AG10803 (cell line): ENCODE data around the gene MYH15.
A peak's percentile ranks its signal among the peaks of the same experiment; 100 is the strongest.

Experiments
- DNase-seq: peaks from one replicate; pipeline ENCODE4 v3.0.0; 2010; ENCODE audit warnings: low read depth
- H3K4me3 ChIP-seq: 2 replicates; pipeline ENCODE4 v1.5.1; 2011; ENCODE audit warnings: mild to moderate bottlenecking, low read length, control low read depth
- TF ChIP-seq, protein P1 (sequence below): conservative IDR thresholded peaks from 2 replicates; pipeline ENCODE4 v1.5.1; 2011; ENCODE audit warnings: mild to moderate bottlenecking, low read length, control low read depth, inconsistent platforms

The MYH15 gene

DNA sequence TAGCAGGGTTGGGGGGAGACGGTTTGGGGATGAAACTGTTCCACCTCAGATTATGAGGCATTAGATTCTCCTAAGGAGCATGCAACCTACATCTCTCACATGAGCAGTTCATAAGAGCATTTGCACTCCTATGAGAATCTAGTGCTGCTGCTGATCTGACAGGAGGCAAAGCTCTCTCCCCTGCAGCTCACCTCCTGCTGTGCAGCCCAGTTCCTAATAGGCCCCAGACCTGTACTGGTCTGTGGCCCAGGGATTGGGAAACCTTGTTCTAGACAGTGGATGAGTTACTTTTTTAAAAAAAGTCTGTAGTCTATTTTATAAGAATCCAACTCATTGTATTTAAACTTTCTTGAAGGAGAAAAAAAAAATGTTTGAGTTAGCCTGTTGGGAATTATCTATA, 114.1 kb downstream of the MYH15 start:
- no peak for DNase-seq
- TF ChIP-seq, protein P1, sequence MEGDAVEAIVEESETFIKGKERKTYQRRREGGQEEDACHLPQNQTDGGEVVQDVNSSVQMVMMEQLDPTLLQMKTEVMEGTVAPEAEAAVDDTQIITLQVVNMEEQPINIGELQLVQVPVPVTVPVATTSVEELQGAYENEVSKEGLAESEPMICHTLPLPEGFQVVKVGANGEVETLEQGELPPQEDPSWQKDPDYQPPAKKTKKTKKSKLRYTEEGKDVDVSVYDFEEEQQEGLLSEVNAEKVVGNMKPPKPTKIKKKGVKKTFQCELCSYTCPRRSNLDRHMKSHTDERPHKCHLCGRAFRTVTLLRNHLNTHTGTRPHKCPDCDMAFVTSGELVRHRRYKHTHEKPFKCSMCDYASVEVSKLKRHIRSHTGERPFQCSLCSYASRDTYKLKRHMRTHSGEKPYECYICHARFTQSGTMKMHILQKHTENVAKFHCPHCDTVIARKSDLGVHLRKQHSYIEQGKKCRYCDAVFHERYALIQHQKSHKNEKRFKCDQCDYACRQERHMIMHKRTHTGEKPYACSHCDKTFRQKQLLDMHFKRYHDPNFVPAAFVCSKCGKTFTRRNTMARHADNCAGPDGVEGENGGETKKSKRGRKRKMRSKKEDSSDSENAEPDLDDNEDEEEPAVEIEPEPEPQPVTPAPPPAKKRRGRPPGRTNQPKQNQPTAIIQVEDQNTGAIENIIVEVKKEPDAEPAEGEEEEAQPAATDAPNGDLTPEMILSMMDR = no peak
- H3K4me3 ChIP-seq = no peak overlapping the region

DNA sequence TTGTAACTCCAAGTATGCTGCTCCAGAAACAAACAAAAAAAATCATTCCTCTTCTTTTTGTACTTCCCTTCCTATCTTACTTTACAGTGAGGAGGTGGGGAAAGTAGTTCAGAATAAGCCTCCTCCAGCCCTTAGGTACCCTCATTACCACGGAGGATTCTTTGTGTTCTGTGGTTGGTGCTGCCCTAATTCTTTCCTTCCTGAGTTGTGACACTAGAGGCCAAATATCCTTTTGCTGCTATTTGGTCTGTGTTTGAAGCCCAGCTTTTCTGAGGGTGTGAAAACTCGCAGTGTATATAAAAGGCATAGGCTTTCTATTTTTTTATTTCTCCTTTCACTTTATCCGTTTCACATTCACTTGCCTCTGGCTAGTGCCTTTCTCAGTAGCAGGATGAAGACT, 115.8 kb downstream of the MYH15 start:
- H3K4me3 ChIP-seq = no peak overlapping the region
- no peak for DNase-seq

DNA sequence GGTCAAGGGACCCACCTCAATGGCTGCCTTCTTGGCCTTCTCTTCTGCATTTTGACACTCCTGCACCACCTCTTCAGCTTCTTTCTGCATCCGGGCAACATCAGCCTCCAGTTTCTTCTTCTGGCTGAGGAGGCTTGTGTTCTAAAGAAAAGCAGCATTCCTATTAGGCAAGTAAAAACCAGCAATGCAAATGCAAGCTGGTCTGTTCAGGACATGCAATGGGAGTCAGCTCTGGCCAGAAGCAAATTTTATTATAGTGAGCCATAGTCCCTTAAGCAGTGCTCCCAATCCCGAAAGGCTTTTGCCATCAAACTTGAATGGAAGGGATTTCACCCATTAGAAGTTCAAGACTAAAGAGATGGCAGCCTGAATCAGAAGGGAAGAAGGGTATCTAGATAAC, 116.4 kb downstream of the MYH15 start:
- no peak overlapping the region for H3K4me3 ChIP-seq
- no peak for DNase-seq
- TF ChIP-seq, protein P1 = no peak

More for the DNA sequence above, 115.8 kb downstream of the MYH15 start:
- TF ChIP-seq, protein P1 = no peak

DNA sequence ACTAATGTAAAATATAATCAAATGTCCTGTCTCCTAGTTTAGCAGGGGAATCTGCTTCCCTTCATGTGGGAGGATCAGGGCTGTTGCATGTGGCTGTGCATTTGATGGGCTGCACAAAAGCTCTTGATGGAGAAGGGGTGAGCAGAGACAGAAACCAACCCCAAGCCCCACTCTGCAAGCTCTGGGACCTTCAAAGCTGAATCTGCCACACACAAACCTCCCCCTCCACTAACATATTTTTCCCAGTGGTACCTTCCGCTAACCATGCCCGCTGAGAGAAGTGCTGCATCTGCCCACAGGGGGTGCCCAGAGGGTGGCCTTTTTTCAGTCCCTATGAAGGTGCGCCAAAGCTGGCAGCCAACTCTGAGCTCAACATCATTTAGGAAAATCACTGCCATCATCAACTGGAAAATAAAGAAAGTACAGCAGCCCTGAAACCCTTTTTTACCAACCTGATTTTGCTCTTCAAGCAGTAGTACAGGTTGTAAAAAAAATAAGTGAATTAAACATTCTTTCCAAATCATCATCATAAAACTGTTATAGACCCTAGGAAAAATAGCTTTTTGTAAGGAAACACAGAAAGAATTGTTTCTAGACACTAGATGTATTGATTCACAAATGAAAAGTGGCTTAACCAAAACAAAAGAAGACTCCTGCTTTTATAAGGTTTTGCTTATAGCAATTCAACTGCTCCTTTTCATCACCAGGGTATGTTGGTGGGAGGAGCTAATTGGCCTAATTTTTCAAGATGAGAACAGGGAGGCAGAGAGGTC, 117.1 kb downstream of the MYH15 start:
- TF ChIP-seq, protein P1 = no peak
- DNase-seq = no peak
- H3K4me3 ChIP-seq = no peak overlapping the region

DNA sequence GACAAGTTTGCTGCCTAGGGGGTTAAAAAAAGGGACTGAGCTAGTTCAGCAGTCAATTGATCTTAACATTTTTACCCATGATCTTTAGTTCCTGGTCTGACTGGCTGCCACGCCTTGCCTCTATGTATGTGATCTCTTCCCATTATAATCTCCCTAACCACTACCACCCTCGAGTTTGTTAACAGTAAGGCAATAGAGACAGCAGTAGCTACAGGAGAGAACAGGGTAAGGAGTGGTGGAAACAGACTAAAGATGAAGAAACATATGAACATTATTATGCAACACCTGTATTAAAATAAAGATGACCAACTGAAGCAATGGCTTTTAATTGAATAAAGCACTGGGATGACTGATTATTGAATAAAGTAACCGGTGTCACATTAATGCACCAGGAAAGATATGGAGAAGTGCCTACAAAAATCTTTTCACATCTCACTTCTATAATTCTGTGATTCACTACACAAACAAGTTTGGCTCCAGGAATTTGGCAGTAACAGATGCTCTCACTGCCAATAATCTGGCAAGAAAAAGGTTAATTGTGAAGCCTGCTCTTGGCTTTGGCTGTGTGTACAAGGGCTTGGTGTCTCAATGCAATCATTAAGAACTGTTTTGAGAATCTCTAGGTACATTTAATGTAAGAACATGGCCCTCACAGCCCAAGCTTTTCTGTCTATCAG, 118.3 kb downstream of the MYH15 start:
- DNase-seq = peak; percentile 42
- TF ChIP-seq, protein P1 = no peak
- no peak overlapping the region for H3K4me3 ChIP-seq

DNA sequence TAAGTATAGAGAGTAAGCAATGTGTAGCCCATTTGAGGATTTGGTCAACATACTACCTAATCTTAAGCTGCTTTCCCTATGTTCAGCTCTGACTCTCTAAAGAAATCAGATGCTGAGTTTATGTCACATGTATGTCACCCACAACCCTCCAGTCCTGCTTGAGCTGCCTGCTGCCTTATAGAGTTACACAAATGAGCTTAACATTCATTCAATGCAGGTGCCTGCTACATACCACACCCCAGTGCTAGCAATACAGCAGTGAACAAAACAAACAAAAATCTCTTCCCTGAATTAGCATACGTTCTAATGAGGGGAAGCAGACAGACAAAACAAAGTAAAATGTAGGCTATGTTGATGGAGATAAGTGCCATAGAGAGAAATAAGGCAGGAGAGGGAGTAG, 121.0 kb downstream of the MYH15 start:
- DNase-seq = no peak
- TF ChIP-seq, protein P1 = no peak
- H3K4me3 ChIP-seq = no peak overlapping the region
